Colonic mucosa (tissue), 4 donors: ENCODE data around the gene RNF157. TPM values are rescaled to one million over a fixed set of nuclear protein-coding genes. Genes with fewer than 3 reads are reported as not detected.

Experiments
- DNase-seq: peaks from one replicate; pipeline ENCODE4 v3.0.0-alpha.2; 2020
- H3K27ac ChIP-seq: fragments of 200-600 bp; one replicate; pipeline ENCODE4 v1.8.0; 2021
- H3K27me3 ChIP-seq: fragments of 200-600 bp; one replicate; pipeline ENCODE4 v1.8.0; 2021
- H3K36me3 ChIP-seq: fragments of 200-600 bp; one replicate; pipeline ENCODE4 v1.8.0; 2021
- H3K4me1 ChIP-seq: fragments of 200-600 bp; one replicate; pipeline ENCODE4 v1.8.0; 2021; ENCODE audit warnings: mild to moderate bottlenecking
- H3K4me3 ChIP-seq: fragments of 200-600 bp; one replicate; pipeline ENCODE4 v1.8.0; 2021
- H3K9ac ChIP-seq, 2 donors: one replicate each; pipeline ENCODE4 v1.7.0; 2013; ENCODE audit warnings: control low read depth in 2 of 2, low read depth in 2 of 2, low read length in 2 of 2
- H3K9me3 ChIP-seq: fragments of 200-600 bp; one replicate; pipeline ENCODE4 v1.8.0; 2021
- intact Hi-C: fragments of 100-400 bp; cut with DNase I; formaldehyde crosslinking; loops from one replicate; pipeline ENCODE4 v1.14.1; 2022
- total RNA-seq, 2 donors: library from RNA; stranded (reverse); fragmentation: NEBNext Ultra II Directional in 1 of 2; extraction: Animal tissue kit (Norgen Biotek cat#: 25700) in 1 of 2; gene quantifications; one replicate each; pipeline ENCODE4 v1.2.1, GENCODE V29; 2021
- TF ChIP-seq, protein P1 (sequence below): fragments of 200-600 bp; IDR thresholded peaks from one replicate; pipeline ENCODE4 v1.8.0; 2022; ENCODE audit warnings: antibody characterized with exemption, mild to moderate bottlenecking
- donor health status: healthy.
- donor health status: DM: no; HTN: no; CAD: no.
- donor health status: DM: no; HTN: no; CAD: no.

The RNF157 gene
- total RNA-seq, 2 donors from 2014 or later = 23.7 to 30.2 TPM

DNA sequence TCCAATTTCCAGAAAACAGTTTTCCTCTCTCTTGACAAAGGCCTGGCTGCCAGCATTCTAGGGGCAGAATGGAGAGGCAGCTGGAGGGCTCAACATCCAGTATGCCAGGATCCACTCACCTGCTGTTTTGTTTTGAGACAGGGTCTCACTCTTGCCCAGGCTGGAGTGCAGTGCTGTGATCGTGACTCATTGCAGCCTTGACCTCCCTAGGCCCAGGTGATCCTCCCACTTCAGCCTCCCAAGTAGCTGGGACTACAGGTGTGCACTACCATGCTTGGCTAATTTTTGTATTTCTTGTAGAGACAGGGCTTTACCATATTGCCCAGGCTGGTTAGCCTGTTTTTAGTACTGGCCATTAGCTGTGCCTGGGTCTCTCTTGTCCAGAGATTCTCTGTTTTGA lies 70.2 kb downstream of the RNF157 start:
- no peak for DNase-seq
- Histone ChIP-seq H3K27me3 (no peaks in the 10 kb centered on the region), H3K36me3 (no peaks in the 10 kb centered on the region), H3K4me3 (no peak overlapping the region), H3K27ac (no peak overlapping the region), H3K9ac (no peak overlapping the region), H3K4me1 (no peaks in the 10 kb centered on the region), H3K9me3 (no peaks in the 10 kb centered on the region)
- intact Hi-C loops = no loop called here
- TF ChIP-seq, protein P1, sequence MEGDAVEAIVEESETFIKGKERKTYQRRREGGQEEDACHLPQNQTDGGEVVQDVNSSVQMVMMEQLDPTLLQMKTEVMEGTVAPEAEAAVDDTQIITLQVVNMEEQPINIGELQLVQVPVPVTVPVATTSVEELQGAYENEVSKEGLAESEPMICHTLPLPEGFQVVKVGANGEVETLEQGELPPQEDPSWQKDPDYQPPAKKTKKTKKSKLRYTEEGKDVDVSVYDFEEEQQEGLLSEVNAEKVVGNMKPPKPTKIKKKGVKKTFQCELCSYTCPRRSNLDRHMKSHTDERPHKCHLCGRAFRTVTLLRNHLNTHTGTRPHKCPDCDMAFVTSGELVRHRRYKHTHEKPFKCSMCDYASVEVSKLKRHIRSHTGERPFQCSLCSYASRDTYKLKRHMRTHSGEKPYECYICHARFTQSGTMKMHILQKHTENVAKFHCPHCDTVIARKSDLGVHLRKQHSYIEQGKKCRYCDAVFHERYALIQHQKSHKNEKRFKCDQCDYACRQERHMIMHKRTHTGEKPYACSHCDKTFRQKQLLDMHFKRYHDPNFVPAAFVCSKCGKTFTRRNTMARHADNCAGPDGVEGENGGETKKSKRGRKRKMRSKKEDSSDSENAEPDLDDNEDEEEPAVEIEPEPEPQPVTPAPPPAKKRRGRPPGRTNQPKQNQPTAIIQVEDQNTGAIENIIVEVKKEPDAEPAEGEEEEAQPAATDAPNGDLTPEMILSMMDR = no peak

DNA sequence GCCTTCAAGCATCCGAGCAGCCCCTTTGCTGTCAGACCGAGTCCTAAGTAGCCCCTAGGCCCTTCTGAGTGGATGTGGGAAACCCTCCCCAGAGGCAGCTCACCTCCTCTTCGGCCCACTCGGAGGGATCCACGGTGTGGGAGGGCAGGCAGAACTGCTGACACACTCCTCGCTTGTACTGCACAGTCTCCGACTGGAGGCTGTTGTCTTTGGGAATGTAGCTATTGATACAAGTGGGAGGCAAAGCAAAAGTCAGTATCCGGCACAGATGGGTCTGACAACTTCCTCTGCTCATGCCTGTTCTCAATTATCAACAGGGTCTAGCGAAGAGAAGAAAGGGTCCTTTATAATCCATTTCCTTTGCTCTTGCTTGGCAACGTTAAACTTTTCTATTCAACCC lies 73.4 kb downstream of the RNF157 start:
- no peaks in the 10 kb centered on the region for H3K36me3 ChIP-seq
- H3K4me3 ChIP-seq = no peak overlapping the region
- no peak for DNase-seq
- no peak overlapping the region for H3K27ac ChIP-seq
- H3K9me3 ChIP-seq = no peaks in the 10 kb centered on the region
- intact Hi-C loops = no loop called here
- TF ChIP-seq, protein P1 = no peak
- H3K9ac ChIP-seq = no peak overlapping the region
- no peaks in the 10 kb centered on the region for H3K4me1 ChIP-seq
- H3K27me3 ChIP-seq = no peaks in the 10 kb centered on the region

DNA sequence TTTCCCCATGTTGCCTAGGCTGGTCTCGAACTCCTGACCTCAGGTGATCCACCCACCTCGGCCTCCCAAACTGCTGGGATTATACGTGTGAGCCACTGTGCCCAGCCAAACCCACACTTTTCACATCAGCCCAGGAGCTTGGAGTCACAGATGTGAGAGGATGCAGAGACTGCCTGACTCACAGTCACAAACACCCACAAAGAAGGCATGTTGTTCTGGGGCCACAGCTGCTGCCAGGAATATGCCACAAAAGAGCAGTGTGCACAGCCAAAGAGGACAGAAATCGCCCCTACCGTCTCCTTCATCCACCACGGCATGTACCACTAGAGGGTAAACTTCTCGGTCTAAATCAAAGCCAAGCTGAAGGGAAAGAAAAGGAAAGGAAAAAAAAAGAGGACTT lies 74.1 kb downstream of the RNF157 start:
- Histone ChIP-seq H3K36me3 (no peaks in the 10 kb centered on the region), H3K27me3 (no peaks in the 10 kb centered on the region), H3K4me1 (no peaks in the 10 kb centered on the region), H3K9me3 (no peaks in the 10 kb centered on the region), H3K27ac (no peak overlapping the region), H3K4me3 (no peak overlapping the region), H3K9ac (no peak overlapping the region)
- intact Hi-C loops = no loop called here
- no peak for DNase-seq
- TF ChIP-seq, protein P1 = no peak

DNA sequence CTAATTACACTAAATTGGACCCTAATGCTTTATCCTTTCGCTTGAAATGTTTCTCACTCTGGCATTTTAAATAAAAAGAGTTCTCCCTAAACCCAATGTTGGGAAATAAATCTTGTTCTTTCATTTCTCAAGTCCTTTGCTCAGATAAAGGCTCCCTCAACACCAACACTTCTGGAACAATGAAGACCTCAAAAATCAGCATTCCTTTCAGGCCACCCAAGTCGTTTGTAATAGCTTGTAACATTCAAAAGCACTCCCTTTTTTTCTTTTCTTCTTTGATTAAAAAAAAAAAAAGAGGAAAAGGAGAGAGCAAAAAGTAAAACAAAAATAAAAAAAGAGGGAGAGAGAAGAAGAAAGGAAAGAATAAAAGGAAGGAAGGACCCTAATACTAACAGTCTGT lies 76.0 kb downstream of the RNF157 start:
- H3K4me1 ChIP-seq = no peaks in the 10 kb centered on the region
- H3K4me3 ChIP-seq = no peak overlapping the region
- no peak overlapping the region for H3K27ac ChIP-seq
- no peak for DNase-seq
- intact Hi-C loops = no loop called here
- TF ChIP-seq, protein P1 = no peak
- H3K9me3 ChIP-seq = no peaks in the 10 kb centered on the region
- no peaks in the 10 kb centered on the region for H3K36me3 ChIP-seq
- no peaks in the 10 kb centered on the region for H3K27me3 ChIP-seq
- H3K9ac ChIP-seq = no peak overlapping the region

DNA sequence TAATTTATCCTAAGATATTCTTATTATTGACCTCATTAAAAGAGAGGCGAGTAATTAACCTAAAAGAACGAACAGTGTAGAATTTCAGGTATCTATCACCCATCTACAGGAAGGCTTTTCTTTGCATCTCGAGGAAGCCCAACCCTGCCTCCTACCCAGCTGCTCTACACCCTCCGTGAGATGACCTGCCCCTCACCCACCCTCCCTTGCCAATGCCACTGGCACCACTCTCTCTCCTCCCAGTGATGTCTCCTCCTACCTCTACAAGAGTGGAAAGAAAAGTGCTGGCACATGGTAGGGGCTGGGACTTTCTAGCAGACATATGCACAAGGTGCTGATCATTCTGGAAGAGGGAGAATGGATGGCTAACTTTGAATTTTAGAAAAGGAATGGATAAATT lies 76.4 kb downstream of the RNF157 start:
- intact Hi-C loops = no loop called here
- no peak for DNase-seq
- no peak overlapping the region for H3K4me3 ChIP-seq
- H3K9ac ChIP-seq = no peak overlapping the region
- no peaks in the 10 kb centered on the region for H3K27me3 ChIP-seq
- TF ChIP-seq, protein P1 = no peak
- H3K27ac ChIP-seq = no peak overlapping the region
- no peaks in the 10 kb centered on the region for H3K36me3 ChIP-seq
- no peaks in the 10 kb centered on the region for H3K9me3 ChIP-seq
- H3K4me1 ChIP-seq = no peaks in the 10 kb centered on the region
